Right lobe of liver (tissue), 6 donors: Measurements from ENCODE around the gene PTCHD4. TPM values are rescaled to one million over a fixed set of nuclear protein-coding genes. Genes with fewer than 3 reads are reported as not detected.
"Not testable (repeated sequence)": the region's sequence is repeated elsewhere in the genome, so short reads cannot be mapped to it uniquely, and the experiment has no call there.

Source experiments
- ATAC-seq, 4 donors: fragments of 200-7000 bp; cut with Tn5 transposase; one replicate each; pipeline ENCODE4 v1.9.1; 2020; ENCODE audit warnings: mild to moderate bottlenecking in 4 of 4, moderate library complexity in 4 of 4
- DNase-seq, 3 donors: peaks; one replicate each; pipeline ENCODE4 v3.0.0-alpha.2; 2020
- H3K27ac ChIP-seq, 3 donors: fragments of 200-600 bp; one replicate each; pipeline ENCODE4 v1.8.0; 2022
- H3K27me3 ChIP-seq, 2 donors: fragments of 200-600 bp; one replicate each; pipeline ENCODE4 v1.8.0; 2022
- H3K36me3 ChIP-seq, 4 donors: fragments of 200-600 bp; sonication (generic) in 1 of 4; one replicate each; pipeline versions ENCODE4 v1.5.1 to v1.8.0; 2017 to 2022; ENCODE audit warnings: control low read depth in 1 of 4
- H3K4me1 ChIP-seq, 4 donors: fragments of 200-600 bp; sonication (generic) in 1 of 4; one replicate each; pipeline versions ENCODE4 v1.5.1 to v1.8.0; 2017 to 2022; ENCODE audit warnings: control low read depth in 1 of 4
- H3K4me3 ChIP-seq, 3 donors: fragments of 200-600 bp; one replicate each; pipeline ENCODE4 v1.8.0; 2022
- H3K9me3 ChIP-seq, 4 donors: fragments of 200-600 bp; sonication (generic) in 1 of 4; one replicate each; pipeline versions ENCODE4 v1.5.1 to v1.8.0; 2017 to 2022; ENCODE audit warnings: control low read depth in 1 of 4
- CTCF ChIP-seq, 4 donors: fragments of 200-600 bp in 3 of 4; fragments of 450-650 bp in 1 of 4; IDR thresholded peaks; one replicate each; pipeline versions ENCODE4 v1.5.1 to v1.8.0; 2016 to 2022; ENCODE audit warnings: antibody characterized with exemption in 4 of 4, mild to moderate bottlenecking in 2 of 4
- POLR2A ChIP-seq: fragments of 450-650 bp; IDR thresholded peaks from one replicate; pipeline ENCODE4 v1.6.1; 2017; ENCODE audit warnings: antibody characterized with exemption, mild to moderate bottlenecking
- WGBS: methylation state at CpG from one replicate; pipeline ENCODE4 v1.1.6; 2018; ENCODE audit warnings: low coverage, low lambda C conversion rate; ENCODE audit not compliant: insufficient coverage; ENCODE audit errors: missing lambda C conversion rate; 5-methylcytosine and 5-hydroxymethylcytosine counted together
- intact Hi-C, 2 donors: fragments of 100-400 bp; cut with DNase I; formaldehyde crosslinking; loops; one replicate each; pipeline versions ENCODE4 v1.11.2 to v1.14.1; 2022
- total RNA-seq, 6 experiments: library from RNA; depleted of rRNA in 2 of 6; stranded (reverse); fragments of >200 nt in 2 of 6; fragmentation: NEBNext Ultra II Directional in 3 of 6; extraction: Animal tissue kit (Norgen Biotek cat#: 25700) in 3 of 6; gene quantifications; one replicate each; pipeline versions ENCODE4 v1.1.0 to v1.2.4, GENCODE V29; 2016 to 2023
- donor health status: DM: no; HTN: yes; CAD: no.
- donor health status: DM: no; HTN: no; CAD: no.
- donor health status: DM: no; HTN: no; CAD: no.
- donor health status: DM: no; HTN: yes; CAD: no.
- donor health status: DM: no; HTN: yes; CAD: no.

Gene PTCHD4
- total RNA-seq, 6 experiments from 2014 or later, result 0.12 to 0.18 (median 0.15) TPM; not detected in 3

GRCh38 chr6:48111575-48111974 is 578 bp upstream of the PTCHD4 start:
- ATAC-seq (no peak), DNase-seq (no peak)
- Histone ChIP-seq H3K4me1 (no peaks in the 10 kb centered on the region), H3K4me3 (no peak overlapping the region), H3K9me3 (no peaks in the 10 kb centered on the region), H3K27ac (no peak overlapping the region), H3K36me3 (no peaks in the 10 kb centered on the region), H3K27me3 (no peaks in the 10 kb centered on the region)
- 40% methylated on average over 1 of the region's 1 CpG for WGBS
- TF ChIP-seq POLR2A, result no peak
- no peak for TF ChIP-seq CTCF (IDR thresholded peaks at IDR 0.05)
- intact Hi-C loops, result no loop called here

GRCh38 chr6:48110436-48111142 is 408 bp downstream of the PTCHD4 start:
- no peaks in the 10 kb centered on the region for H3K4me1 ChIP-seq
- H3K36me3 ChIP-seq, result no peaks in the 10 kb centered on the region
- 85% methylated on average over 2 of the region's 2 CpGs for WGBS
- TF ChIP-seq CTCF (IDR thresholded peaks at IDR 0.05) (no peak), POLR2A (no peak)
- H3K4me3 ChIP-seq, result no peak overlapping the region
- no peaks in the 10 kb centered on the region for H3K27me3 ChIP-seq
- ATAC-seq (no peak), DNase-seq (no peak)
- intact Hi-C loops, result no loop called here
- H3K9me3 ChIP-seq, result no peaks in the 10 kb centered on the region
- no peak overlapping the region for H3K27ac ChIP-seq

- DNase-seq (no peak), ATAC-seq (no peak)
- intact Hi-C loops, result no loop called here
- Histone ChIP-seq H3K9me3 (no peaks in the 10 kb centered on the region), H3K4me1 (no peaks in the 10 kb centered on the region), H3K36me3 (no peaks in the 10 kb centered on the region), H3K27ac (no peak overlapping the region), H3K4me3 (no peak overlapping the region), H3K27me3 (no peaks in the 10 kb centered on the region)
- TF ChIP-seq POLR2A (no peak), CTCF (IDR thresholded peaks at IDR 0.05) (no peak)
- WGBS, result 30% methylated on average over 3 of the region's 3 CpGs
Measured at GRCh38 chr6:48109944-48110343, 1.1 kb downstream of the PTCHD4 start.

GRCh38 chr6:48102476-48103195 is 8.4 kb downstream of the PTCHD4 start:
- intact Hi-C loops, ATAC-seq, H3K27me3 ChIP-seq, H3K27ac ChIP-seq, H3K4me1 ChIP-seq, H3K36me3 ChIP-seq, H3K4me3 ChIP-seq, DNase-seq, H3K9me3 ChIP-seq: not testable (repeated sequence)
- 46% methylated on average over 4 of the region's 17 CpGs for WGBS

- intact Hi-C loops, result no loop called here
- H3K4me1 ChIP-seq, result no peaks in the 10 kb centered on the region
- DNase-seq (no peak), ATAC-seq (peak in 1 of 4 donors; percentile 32)
- no peak overlapping the region for H3K4me3 ChIP-seq
- no peak overlapping the region for H3K27ac ChIP-seq
- no peak for TF ChIP-seq POLR2A
- no peak for TF ChIP-seq CTCF (IDR thresholded peaks at IDR 0.05)
- H3K27me3 ChIP-seq, result no peaks in the 10 kb centered on the region
- whole genome bisulfite sequencing, result 21% methylated on average over 1 of the region's 1 CpG
- H3K36me3 ChIP-seq, result no peaks in the 10 kb centered on the region
- H3K9me3 ChIP-seq, result no peaks in the 10 kb centered on the region
Measured at GRCh38 chr6:48101290-48101689, 9.7 kb downstream of the PTCHD4 start.
